RKO (cell line): ENCODE data around the gene HECTD1.
A peak's percentile ranks its signal among the peaks of the same experiment; 100 is the strongest.
"Not testable (repeated sequence)": the region's sequence is repeated elsewhere in the genome, so short reads cannot be mapped to it uniquely, and the experiment has no call there.

Experiments used
- DNase-seq: peaks from one replicate; pipeline ENCODE4 v3.0.0-alpha.2; 2016; ENCODE audit warnings: low spot score

HECTD1 gene

DNA sequence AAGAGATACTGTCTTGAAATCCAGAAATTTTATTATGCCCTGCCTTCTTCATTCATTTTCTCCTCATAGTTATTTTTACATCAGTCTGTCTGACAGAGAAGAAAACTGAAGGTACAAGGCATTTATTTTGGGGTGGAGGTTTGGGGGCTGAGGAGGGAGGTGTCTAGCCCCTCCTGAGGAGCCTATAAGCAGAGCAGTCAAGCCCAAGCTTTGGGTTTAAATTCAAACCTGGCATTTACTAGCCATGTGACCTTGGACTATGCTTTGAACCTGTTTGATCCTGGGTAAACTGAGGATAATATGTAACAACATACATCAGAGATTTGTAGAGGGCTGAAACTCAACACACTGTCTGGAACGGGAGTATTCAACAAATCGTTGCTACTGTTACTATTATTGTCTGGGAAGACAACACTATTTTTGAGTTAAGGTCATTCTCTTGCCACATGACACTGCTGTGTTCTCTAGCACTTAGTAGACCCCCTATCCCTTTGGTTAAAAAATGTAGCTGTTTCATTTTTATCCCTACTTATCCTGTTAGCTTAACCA lies 115.4 kb downstream of the HECTD1 start:
- no peak for DNase-seq

DNA sequence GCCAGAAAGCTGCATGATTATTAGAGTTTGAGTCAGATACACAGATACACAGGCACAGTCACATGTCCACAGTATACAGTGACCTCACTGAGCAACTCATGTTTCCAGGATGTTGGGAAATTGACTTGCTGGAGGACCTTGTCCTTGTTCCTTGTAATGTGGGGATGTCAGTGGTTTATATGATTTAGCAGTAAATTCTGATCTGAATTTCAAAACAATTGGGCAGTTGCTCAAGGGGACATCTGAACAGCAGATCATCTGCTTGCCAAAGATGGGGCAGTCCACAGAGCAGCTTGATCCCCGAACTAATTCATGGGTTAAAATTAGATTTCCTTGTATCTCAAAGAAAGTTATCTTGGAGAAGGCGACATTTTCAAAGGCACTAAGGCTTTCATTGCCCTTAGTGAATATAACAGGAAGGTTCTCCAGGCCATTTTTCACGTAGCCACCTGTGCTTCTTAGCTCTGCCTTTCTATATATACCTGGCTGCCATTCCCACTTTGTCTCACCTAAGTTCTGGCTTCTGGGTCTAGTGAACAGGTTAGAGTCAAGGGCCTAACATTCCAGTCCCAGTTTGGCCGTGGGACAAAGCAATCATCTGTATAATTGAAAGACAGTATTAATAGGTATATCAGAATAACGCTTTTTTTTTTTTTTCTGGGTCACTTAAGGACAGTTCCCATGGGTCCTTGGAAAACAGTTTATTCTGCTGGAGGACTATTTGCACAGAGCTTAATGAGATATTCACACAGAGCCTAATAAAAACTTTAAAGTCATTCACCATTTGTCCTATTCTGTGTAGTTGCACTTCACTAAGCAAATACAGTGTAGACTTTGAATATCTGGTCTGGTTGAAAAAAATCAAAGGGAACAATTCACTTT lies 116.5 kb downstream of the HECTD1 start:
- DNase-seq: peak; percentile 87

DNA sequence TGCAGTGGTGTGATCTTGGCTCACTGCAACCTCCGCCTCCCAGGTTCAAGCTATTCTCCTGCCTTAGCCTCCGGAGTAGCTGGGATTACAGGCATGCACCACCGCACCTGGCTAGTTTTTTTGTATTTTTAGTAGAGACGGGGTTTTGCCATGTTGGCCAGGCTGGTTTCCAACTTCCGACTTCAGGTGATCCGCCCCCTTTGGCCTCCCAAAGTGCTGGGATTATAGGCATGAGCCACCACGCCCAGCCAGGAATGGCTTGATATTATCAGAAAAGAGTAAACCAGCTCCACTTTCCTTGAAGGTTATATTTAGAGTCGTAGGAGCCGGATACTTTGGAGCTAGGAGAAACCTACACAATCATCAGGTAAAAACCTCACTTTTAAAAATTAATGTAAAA lies 121.1 kb downstream of the HECTD1 start:
- not testable (repeated sequence) for DNase-seq

DNA sequence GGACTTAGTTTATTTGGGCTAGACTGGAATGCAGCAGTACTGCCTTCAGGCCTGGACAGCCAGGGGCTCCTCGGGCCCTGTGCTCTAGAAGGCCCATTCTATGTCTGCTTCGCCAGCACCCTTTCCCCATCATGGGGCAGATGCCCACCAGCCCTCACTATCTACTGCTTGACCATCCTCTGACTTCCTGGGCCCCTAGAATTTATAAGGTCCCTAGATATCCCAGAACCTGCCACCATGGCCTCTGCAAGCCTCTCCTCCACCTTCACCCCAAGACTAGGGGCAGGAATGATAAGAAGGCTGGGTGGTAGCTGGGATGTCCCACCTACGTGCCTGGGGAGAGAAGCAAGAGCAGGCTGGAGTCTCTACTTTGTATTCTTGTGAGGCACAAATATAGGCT lies 122.6 kb downstream of the HECTD1 start:
- DNase-seq: no peak

DNA sequence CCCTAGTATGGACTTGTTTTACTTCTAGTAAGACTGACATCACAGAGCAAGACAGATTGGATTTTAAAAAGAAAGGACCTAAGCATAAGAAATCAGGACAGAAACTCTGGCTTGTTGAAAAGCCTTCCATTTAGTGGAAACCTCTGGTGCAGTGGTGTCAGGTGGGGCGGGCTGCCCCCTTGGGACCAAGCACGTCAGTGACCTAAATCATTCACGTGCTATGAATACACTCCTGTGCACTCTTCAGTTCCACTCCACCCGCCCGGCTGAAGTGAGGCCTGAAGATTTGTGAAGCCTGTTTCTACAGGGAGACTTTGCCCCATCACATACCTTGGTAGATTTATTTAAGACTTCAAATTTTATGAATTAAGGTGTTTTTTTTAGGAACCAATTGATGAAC lies 123.2 kb downstream of the HECTD1 start:
- DNase-seq: no peak

DNA sequence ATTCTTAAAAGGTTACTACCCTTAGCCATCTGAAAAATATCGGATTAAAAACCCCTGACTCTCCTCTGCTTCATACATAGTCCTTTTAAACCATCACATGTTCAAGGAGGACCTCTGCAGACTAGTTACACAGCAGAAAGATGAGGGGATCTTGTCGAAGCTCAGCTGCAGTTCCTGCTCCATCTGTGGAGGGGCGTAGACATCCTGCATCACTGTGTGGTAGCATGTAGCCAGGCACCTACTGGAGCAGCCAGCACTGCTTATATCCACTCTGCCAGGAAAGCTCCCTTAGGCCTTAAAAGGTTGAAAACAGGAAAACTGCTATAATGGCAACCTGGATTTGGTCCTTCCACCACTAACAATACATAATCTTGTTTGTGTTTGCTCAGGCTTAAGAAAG lies 123.8 kb downstream of the HECTD1 start:
- no peak for DNase-seq

DNA sequence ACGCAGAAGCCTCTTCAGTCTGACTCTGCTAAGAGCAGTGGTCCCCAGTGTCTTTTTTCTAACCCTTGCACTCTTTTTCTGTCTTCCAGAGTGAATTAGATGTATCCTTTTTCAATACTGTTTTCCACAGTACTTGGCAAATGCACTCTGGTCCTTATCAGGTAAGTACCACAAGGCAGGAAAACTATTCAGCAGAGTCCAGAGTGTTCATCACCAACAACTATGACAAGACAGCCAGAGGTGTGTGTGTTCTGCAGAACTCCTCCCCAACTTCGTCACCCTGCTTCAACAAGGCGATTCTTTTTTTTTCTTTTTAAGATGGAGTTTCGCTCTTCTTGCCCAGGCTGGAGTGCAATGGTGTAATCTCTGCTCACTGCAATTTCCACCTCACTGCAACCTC lies 127.1 kb downstream of the HECTD1 start:
- no peak for DNase-seq

DNA sequence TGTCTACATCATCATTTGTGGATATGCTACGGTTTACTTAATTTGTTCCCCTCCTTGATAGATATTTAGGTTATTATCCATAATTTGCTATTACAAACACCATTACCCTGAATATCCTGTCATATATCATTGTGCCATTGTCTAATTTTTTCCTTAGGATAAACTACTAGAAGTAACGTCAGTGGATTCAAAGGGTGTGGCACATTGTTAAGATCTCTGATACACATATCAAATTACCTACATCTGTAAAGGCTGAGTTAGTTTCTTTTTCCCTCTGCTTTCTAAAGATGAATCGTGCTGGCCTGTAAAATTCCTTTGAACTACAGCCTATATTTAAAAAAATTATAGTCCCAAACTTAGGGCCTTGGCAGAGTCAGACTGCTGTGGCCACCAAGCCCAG lies 127.5 kb downstream of the HECTD1 start:
- no peak for DNase-seq

DNA sequence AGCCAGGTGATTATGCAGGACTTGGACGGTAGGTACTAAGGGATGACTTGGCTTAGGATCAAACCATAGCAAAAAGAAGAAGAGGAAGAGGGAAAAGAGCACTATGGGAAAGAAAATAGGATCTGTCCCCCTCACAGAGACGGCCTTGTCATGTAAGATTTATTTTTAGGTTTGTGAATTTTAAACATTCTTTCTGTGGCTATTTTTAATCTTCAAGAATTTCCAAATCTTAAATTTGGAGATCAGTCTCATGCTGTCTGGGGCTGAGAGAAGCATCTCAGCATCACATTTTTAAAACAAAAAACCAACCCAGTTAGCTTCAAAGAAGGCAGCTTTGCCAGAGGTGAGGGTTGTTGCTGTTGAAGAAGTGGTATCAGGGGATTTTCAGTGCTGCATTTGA lies 128.8 kb downstream of the HECTD1 start:
- no peak for DNase-seq

DNA sequence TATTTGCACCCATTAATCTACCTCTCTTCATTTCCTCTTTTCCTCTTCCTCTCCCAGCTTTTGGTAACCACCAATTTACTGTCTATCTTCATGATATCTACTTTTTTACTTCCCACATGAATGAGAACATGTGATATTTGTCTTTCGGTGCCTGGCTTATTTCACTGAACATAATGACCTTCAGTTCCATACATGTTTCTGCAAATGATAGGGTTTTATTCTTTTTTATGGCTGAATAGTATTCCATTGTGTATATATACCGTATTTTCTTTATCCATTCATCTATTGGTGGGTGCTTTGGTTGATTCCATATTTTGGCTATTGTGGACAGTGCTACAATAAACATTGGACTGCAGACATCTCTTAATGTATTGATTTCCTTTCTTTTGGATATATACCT lies 132.4 kb downstream of the HECTD1 start:
- DNase-seq: no peak

DNA sequence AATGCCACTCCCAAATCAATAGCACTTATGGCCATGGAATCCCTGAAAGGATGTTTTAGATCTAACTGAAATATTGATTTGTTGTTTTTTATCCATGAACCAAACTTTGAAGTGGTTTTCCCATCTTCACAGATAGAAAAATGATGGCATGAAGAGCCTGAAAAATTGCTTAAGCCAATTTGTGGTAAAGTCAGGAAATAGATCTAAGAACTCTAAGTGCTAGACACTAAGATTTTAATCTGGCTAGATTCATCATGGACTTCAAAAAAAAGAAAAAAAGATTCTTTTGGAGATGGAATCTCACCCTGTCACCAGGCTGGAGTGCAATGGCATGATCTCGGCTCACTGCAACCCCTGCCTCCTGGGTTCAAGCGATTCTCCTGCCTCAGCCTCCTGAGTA lies 136.4 kb downstream of the HECTD1 start:
- no peak for DNase-seq

DNA sequence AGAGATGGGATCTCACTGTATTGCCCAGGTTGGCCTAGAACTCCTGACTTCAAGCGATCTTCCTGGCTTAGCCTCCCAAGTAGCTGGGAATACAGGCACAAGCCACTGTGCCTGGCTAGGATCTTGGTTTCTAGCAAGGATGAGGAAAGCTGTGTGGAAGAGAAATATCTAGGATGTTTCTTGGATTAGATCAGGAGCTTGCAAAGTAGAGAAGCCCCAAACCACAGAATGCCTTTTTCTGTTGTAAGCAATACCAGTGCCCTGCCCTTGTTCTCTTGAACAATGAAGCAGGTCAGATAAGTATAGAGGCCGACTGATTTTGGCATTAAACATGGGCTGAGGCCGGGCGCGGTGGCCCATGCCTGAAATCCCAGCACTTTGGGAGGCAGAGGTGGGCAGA lies 137.2 kb downstream of the HECTD1 start:
- DNase-seq: no peak

DNA sequence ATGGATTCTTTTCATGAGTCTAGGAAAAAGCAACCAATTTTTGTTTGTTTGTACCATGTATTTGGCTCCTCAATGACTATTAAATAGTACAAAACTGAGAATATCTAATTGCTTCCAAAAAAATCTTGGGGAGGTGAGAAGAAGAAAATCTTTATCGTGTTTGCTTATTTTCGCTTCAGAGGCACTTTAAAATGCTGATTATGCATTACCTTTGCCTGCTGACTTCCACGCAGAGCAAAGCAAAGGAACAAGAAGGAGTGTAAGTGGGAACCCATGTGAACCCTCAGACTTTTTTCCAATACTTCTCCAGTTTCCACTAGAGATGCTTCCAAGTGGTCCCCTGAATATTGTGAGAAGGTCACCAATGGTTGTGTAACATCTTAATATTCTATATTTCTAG lies 138.2 kb downstream of the HECTD1 start:
- DNase-seq: no peak

DNA sequence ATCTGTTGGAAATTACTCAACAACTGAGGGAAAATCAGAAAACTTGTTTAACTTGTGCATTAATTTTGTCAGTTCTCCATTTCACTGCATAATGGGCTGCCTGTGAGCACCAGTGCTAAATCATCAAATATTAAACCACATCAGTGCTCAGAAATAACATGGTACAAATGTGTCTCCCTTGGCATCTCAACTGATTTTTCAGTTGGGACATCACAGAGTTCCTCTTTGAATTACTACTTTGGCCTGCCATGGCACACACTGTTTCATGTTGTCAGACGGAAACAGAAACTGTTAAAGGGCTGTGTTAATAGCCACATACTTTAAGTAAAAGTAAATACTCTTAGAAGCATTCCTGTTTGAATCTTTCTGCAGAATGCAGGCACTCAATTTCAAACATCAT lies 139.4 kb downstream of the HECTD1 start:
- DNase-seq: no peak

DNA sequence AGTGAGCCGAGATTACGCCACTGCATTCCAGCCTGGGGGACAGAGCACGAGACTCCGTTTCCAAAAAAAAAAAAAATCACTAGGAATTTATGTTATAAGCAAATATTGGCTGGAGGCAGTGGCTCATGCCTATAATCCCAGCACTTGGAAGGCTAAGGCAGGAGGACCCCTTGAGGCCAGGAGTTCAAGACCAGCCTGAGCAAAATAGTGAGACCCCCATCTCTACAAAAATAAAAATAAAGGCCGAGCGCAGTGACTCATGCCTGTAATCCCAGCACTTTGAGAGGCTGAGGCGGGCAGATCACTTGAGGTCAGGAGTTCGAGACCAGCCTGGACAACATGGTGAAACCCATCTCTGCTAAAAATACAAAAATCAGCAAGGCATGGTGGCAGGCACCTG lies 144.7 kb downstream of the HECTD1 start:
- DNase-seq: not testable (repeated sequence)

DNA sequence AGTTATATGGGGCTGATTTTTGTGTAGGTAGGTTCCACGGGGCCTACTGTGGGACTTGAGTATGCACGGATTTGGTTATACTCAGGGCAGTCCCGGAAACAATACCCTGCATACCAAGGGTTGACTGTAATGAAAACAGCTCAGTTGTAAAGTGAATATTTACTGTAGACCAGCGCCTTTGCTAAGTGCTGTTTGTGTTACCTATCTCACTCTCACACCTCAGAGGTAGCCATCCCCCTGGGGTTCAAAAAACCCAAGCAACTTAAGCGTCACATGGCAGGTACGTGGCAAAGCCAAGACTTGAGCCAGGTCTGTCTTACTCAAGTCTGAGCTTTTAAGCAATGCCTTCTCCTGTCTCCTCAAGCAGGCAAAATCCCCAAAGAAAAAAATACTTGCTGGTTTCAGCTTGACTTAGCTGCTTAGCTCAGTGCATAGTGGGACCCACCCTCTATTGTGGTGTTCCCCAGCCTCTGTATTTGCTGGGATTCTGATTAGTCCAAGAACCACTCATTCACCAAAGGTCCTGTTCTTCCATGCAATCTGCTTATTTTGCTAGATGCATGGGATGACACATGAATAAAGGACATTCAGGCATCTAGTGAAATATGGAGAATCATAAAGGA lies 147.2 kb downstream of the HECTD1 start:
- no peak for DNase-seq

DNA sequence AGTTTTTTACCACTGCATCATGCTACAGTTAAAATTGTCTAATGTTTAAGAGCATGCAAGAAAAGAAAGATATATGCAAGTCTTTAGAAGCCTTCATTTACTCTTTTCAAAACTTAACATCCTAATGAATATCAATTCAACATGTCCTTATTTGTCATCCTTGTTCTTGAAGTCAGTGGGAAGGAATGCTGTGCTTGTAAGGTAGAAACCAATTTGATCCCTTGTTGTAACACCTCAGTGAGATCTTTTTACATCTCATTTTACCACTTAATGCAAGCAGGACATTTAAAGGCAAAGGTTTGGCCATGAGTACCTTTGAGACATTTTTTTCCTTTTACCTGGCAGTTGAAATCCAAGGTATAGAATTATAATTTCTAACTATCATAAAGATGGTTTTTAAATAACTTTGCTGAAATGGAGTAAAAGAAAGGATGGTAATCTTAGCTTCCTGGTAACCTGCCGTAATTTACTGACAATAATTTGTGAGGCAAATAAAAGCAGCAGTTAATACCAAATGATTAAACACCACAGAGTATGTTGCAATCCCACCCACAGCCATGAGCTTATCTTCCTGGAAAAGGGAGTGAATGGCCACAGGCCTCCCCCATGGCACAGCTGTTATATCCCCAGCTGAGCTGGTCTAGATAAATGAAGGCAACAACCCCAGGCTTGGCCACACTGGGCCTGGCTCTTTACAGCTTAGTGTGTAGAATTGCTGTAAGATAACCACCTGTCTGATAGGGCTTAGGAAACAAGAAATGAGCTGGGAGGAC lies 148.3 kb downstream of the HECTD1 start:
- DNase-seq: no peak

DNA sequence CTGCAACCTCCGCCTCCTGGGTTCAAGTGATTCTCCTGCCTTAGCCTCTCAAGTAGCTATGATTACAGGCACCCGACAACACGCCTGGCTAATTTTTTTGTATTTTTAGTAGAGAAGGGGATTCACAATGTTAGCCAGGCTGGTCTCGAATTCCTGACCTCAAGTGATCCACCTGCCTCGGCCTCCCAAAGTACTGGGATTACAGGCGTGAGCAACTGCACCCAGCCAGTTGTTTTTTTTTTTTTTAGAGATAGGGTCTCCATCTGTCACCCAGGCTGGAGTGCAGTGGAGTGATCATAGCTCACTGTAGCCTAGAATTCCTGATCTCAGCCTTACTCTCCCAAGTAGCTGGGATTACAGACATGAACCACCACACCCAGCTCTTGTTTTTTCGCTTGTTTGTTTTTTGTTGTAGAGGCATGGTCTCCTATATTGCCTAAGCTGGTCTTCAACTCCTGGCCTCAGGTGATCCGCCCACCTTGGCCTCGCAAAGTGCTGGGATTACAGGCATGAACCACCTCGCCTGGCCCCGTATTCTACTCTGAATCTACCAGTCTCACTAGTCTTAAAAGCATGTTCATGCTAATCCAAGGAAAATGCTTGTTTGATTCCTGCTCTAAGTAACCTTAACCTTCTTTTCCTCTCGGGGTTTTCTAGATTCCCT lies 149.8 kb downstream of the HECTD1 start:
- no peak for DNase-seq

DNA sequence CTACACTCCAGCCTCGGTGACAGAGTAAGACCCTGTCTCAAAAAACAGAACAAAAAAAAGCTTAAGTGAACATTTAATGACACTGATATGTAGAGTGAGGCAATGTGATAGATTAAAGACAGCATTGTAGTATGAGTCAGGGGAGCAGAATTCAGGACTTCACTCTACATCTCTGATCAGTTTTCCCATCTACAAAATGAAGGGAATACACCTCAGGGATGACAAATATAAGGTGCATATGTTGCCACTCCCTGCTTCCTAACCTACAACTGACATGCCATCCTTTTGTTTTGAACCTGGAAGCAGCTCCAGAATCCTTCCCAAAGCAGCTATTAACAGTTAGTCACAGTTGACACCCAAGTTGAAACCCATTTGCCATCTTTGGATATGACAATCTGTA lies 150.6 kb downstream of the HECTD1 start:
- no peak for DNase-seq

DNA sequence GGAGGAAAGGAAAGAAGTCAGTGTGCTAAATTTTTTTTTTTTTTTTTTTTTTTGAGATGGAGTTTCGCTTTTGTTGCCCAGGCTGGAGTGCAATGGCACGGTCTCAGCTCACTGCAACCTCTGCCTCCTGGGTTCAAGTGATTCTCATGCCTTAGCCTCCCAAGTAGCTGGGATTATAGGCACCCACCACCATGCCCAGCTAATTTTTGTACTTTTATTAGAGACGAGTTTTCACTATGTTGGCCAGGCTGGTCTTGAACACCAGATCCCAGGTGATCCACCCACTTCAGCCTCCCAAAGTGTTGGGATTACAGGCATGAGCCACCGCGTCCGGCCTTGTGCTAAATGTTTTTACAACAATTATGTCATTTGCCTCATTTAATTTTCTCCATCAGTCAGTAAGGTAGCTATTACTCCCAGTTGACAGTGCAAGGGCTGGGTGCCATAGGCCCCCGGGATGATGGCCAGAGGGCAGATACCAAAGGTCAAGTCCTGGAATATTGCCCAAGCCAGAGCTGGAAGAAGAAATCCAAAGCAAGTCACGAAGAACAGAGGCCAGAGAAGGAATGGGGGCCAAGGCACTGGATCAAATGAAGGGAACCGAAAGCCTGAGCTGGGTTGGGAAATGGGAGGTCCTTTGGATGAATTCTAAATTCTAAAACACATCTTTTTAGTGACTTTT lies 154.5 kb downstream of the HECTD1 start:
- not testable (repeated sequence) for DNase-seq

DNA sequence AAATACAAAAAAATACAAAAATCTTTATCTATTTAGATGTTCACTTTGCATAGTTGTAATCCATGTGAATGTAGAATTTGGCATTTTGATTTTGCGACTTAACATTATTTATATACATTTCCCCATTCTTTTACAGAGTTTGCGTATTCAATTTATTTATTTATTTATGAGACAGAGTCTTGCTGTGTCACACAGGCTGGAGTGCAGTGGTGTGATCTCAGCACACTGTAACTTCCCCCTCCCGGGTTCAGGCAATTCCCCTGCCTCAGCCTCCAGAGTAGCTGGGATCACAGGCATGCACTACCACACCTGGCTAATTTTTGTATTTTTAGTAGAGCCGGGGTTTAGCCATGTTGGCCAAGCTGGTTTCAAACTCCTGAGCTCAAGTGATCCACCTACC lies 156.1 kb downstream of the HECTD1 start:
- DNase-seq: no peak

DNA sequence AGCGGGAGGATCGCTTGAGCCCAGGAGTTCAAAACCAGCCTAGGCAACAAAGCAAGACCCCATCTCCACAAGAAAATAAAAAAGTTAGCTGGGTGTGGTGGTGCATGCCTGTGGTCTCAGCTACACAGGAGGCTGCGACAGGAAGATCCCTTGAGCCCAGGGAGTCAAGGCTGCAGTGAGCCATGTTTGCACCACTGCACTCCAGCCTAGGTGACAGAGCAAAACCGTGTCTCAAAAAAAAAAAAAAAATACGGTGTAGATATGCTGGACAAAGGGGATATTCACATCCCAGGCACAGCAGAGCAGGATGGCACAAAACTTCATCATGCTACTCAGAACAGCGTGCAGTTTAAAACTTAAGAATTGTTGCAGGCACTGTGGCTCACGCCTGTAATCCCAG lies 156.6 kb downstream of the HECTD1 start:
- no peak for DNase-seq
